ENCODE data around the gene LAPTM4A.
A peak's percentile ranks its signal among the peaks of the same experiment; 100 is the strongest.
"Not testable (repeated sequence)": the region's sequence is repeated elsewhere in the genome, so short reads cannot be mapped to it uniquely, and the experiment has no call there.

Gene LAPTM4A

DNA sequence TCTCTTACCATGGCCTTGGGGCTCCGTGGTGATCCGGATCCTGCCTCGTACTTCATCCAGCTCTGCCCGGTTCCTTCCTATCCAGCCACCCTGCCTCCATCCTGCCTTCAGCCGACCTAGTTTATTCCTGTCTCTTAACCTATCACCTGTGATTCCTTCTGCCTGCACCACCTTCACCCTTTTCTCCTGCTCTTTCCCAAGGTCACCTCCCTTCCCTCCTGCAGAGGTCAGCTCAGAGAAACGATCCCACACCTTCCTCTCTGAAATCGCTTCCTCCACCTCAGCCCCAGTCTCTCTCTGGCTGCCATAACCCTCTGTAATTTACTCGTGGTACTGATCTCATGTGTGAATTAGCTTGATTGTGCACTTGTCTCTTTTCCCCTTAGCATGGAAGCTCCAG is 23.5 kb upstream of the LAPTM4A start:
- Histone ChIP-seq H2BK120ac (ENCODE audit: insufficient read depth, low read length, poor library complexity) (peak overlapping the region; percentile 20), H3K4me3 (ENCODE audit: low read depth, low read length) (no peak overlapping the region), H3K4me1 (ENCODE audit: control insufficient read depth in 1 of 2, insufficient read depth in 2 of 2, low read length in 2 of 2) (peaks cover 24 to 27% of the 10 kb centered on the region in 2 experiments), H4K12ac (ENCODE audit: low read depth, low read length) (no peak overlapping the region), H3K9me3 (ENCODE audit: insufficient read depth, low read depth, low read length) (peaks cover 2% of the 10 kb centered on the region), H4K8ac (ENCODE audit: low read depth, low read length) (no peak overlapping the region), H2AFZ (ENCODE audit: insufficient read depth, low read length, poor library complexity) (no peak overlapping the region), H3K27me3 (ENCODE audit: insufficient read depth, low read length) (no peaks in the 10 kb centered on the region), H3K9ac (ENCODE audit: low read length) (no peak overlapping the region), H3K18ac (ENCODE audit: low read length) (peak overlapping the region; percentile 4), H2AK5ac (ENCODE audit: low read length) (peak overlapping the region; percentile 21), H3K27ac (ENCODE audit: low read depth, low read length) (no peak overlapping the region), H2BK5ac (ENCODE audit: low read depth, low read length, poor library complexity) (peak overlapping the region; percentile 7), H2BK12ac (ENCODE audit: low read length) (peak overlapping the region; percentile 58), H3K79me2 (ENCODE audit: control insufficient read depth, insufficient read depth, low read length, poor library complexity) (peaks cover 5% of the 10 kb centered on the region), H3K79me1 (ENCODE audit: low read length) (peaks cover 36% of the 10 kb centered on the region), H3K14ac (ENCODE audit: low read length) (peak overlapping the region; percentile 5), H3K23ac (ENCODE audit: low read length) (no peak overlapping the region), H3K4ac (ENCODE audit: low read depth, low read length) (peak overlapping the region; percentile 30), H4K91ac (ENCODE audit: low read depth, low read length) (peak overlapping the region; percentile 46), H3K4me2 (ENCODE audit: low read length) (no peak overlapping the region), H3K36me3 (ENCODE audit: control insufficient read depth in 1 of 2, insufficient read depth in 2 of 2, low read length in 2 of 2) (no peaks in the 10 kb centered on the region)
- WGBS (ENCODE audit: extremely low coverage, insufficient coverage, insufficient read length), result no CpG with 5 or more reads among the region's 8 CpGs
- no peak for DNase-seq

DNA sequence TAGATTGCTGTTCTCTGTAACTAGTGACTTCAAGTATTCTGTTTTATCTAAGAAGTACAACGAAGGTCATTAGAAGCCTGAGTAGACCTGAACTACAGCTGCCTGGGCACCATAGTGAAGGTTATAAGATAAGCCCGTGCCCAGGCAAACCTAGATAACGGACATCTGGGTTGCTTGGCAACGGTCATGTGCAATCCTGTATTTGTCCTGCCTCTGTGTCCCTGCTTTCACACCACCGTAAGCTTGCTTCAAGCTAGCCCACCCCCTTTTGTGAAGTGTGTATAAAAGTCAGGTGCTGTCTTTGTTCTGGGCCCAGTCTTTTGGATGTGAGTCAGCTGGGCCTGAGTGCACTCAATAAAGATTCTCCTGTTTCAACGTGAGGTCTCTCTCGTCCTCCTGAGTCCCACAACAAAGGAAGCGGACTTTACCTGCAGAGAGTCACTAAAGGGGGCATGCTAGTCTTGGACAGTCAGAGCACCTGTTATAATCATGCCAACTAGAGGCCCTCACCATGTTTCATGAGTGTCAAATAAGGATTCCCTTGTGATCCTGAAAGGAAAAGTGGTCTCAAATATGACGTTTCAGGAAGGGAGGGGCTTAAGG is 22.7 kb upstream of the LAPTM4A start:
- peak overlapping the region; percentile 20 for H2BK12ac ChIP-seq (ENCODE audit: low read length)
- not testable (repeated sequence) for DNase-seq; H3K18ac ChIP-seq (ENCODE audit: low read length); H4K8ac ChIP-seq (ENCODE audit: low read depth, low read length); H2AK5ac ChIP-seq (ENCODE audit: low read length); H3K4ac ChIP-seq (ENCODE audit: low read depth, low read length); H2AFZ ChIP-seq (ENCODE audit: insufficient read depth, low read length, poor library complexity); H3K4me2 ChIP-seq (ENCODE audit: low read length); H3K9ac ChIP-seq (ENCODE audit: low read length); H3K4me3 ChIP-seq (ENCODE audit: low read depth, low read length); H3K79me2 ChIP-seq (ENCODE audit: control insufficient read depth, insufficient read depth, low read length, poor library complexity); H3K27me3 ChIP-seq (ENCODE audit: insufficient read depth, low read length); H3K9me3 ChIP-seq (ENCODE audit: insufficient read depth, low read depth, low read length); H2BK5ac ChIP-seq (ENCODE audit: low read depth, low read length, poor library complexity); H3K14ac ChIP-seq (ENCODE audit: low read length); H3K36me3 ChIP-seq (ENCODE audit: control insufficient read depth in 1 of 2, insufficient read depth in 2 of 2, low read length in 2 of 2); H4K12ac ChIP-seq (ENCODE audit: low read depth, low read length); H3K23ac ChIP-seq (ENCODE audit: low read length)
- H4K91ac ChIP-seq (ENCODE audit: low read depth, low read length), result peak overlapping the region; percentile 80
- WGBS (ENCODE audit: extremely low coverage, insufficient coverage, insufficient read length), result no CpG with 5 or more reads among the region's 9 CpGs
- peak overlapping the region; percentile 85 for H3K27ac ChIP-seq (ENCODE audit: low read depth, low read length)
- peak overlapping the region; percentile 12 for H2BK120ac ChIP-seq (ENCODE audit: insufficient read depth, low read length, poor library complexity)
- peaks cover 36% of the 10 kb centered on the region for H3K79me1 ChIP-seq (ENCODE audit: low read length)
- H3K4me1 ChIP-seq (ENCODE audit: control insufficient read depth in 1 of 2, insufficient read depth in 2 of 2, low read length in 2 of 2), result peaks cover 24 to 27% of the 10 kb centered on the region in 2 experiments

DNA sequence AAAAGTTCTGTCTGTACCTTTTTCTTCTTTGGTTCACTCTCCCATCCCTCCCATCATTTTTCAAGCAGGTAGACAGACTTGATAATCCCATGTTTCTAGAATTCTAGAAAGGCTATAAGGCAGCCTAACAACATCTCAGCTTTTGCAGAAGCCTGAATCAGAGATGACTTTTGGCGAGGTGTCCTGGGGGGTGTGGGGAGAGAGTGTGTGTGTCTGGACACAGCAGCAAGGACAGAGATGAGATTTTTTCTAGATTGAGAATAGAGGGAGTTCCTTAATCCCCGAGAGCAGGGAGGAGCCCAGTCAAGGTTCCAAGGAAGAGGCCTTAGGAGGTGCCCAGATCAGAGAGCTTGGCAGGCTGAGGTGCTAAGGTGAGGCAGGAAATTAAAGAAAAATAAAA is 22.0 kb upstream of the LAPTM4A start:
- Histone ChIP-seq H3K14ac (ENCODE audit: low read length) (peak overlapping the region; percentile 49), H3K9me3 (ENCODE audit: insufficient read depth, low read depth, low read length) (peaks cover under 1% of the 10 kb centered on the region), H3K79me1 (ENCODE audit: low read length) (peaks cover 36% of the 10 kb centered on the region), H2BK5ac (ENCODE audit: low read depth, low read length, poor library complexity) (peak overlapping the region; percentile 61), H4K91ac (ENCODE audit: low read depth, low read length) (peak overlapping the region; percentile 81), H2AFZ (ENCODE audit: insufficient read depth, low read length, poor library complexity) (peak overlapping the region; percentile 67), H3K18ac (ENCODE audit: low read length) (no peak overlapping the region), H3K27ac (ENCODE audit: low read depth, low read length) (peak overlapping the region; percentile 85), H3K4ac (ENCODE audit: low read depth, low read length) (peak overlapping the region; percentile 19), H3K23ac (ENCODE audit: low read length) (no peak overlapping the region), H2AK5ac (ENCODE audit: low read length) (peak overlapping the region; percentile 30), H3K79me2 (ENCODE audit: control insufficient read depth, insufficient read depth, low read length, poor library complexity) (peaks cover 5% of the 10 kb centered on the region), H2BK120ac (ENCODE audit: insufficient read depth, low read length, poor library complexity) (peak overlapping the region; percentile 85), H4K8ac (ENCODE audit: low read depth, low read length) (peak overlapping the region; percentile 17), H3K4me3 (ENCODE audit: low read depth, low read length) (no peak overlapping the region), H3K4me2 (ENCODE audit: low read length) (no peak overlapping the region), H4K12ac (ENCODE audit: low read depth, low read length) (no peak overlapping the region), H3K9ac (ENCODE audit: low read length) (no peak overlapping the region), H3K27me3 (ENCODE audit: insufficient read depth, low read length) (no peaks in the 10 kb centered on the region), H3K4me1 (ENCODE audit: control insufficient read depth in 1 of 2, insufficient read depth in 2 of 2, low read length in 2 of 2) (peaks cover 24 to 27% of the 10 kb centered on the region in 2 experiments), H2BK12ac (ENCODE audit: low read length) (peak overlapping the region; percentile 92), H3K36me3 (ENCODE audit: control insufficient read depth in 1 of 2, insufficient read depth in 2 of 2, low read length in 2 of 2) (no peaks in the 10 kb centered on the region)
- WGBS (ENCODE audit: extremely low coverage, insufficient coverage, insufficient read length), result no CpG with 5 or more reads among the region's 2 CpGs
- DNase-seq, result no peak

- peak overlapping the region; percentile 22 for H3K4me2 ChIP-seq (ENCODE audit: low read length)
- H2AFZ ChIP-seq (ENCODE audit: insufficient read depth, low read length, poor library complexity), result peak overlapping the region; percentile 21
- WGBS (ENCODE audit: extremely low coverage, insufficient coverage, insufficient read length), result no CpG with 5 or more reads among the region's 7 CpGs
- H3K4me3 ChIP-seq (ENCODE audit: low read depth, low read length), result no peak overlapping the region
- H3K36me3 ChIP-seq (ENCODE audit: control insufficient read depth in 1 of 2, insufficient read depth in 2 of 2, low read length in 2 of 2), result no peaks in the 10 kb centered on the region
- H3K79me1 ChIP-seq (ENCODE audit: low read length), result peaks cover 37% of the 10 kb centered on the region
- peak overlapping the region; percentile 97 for H3K14ac ChIP-seq (ENCODE audit: low read length)
- no peak overlapping the region for H3K9ac ChIP-seq (ENCODE audit: low read length)
- H3K23ac ChIP-seq (ENCODE audit: low read length), result peak overlapping the region; percentile 6
- H2BK12ac ChIP-seq (ENCODE audit: low read length), result peak overlapping the region; percentile 80
- H3K4me1 ChIP-seq (ENCODE audit: control insufficient read depth in 1 of 2, insufficient read depth in 2 of 2, low read length in 2 of 2), result peaks cover 24 to 27% of the 10 kb centered on the region in 2 experiments
- peak in 1 of 2 donors; percentile 33 for DNase-seq
- H3K4ac ChIP-seq (ENCODE audit: low read depth, low read length), result peak overlapping the region; percentile 90
- H4K91ac ChIP-seq (ENCODE audit: low read depth, low read length), result peak overlapping the region; percentile 98
- H3K79me2 ChIP-seq (ENCODE audit: control insufficient read depth, insufficient read depth, low read length, poor library complexity), result peaks cover 5% of the 10 kb centered on the region
- peak overlapping the region; percentile 59 for H4K12ac ChIP-seq (ENCODE audit: low read depth, low read length)
- peak overlapping the region; percentile 73 for H2BK120ac ChIP-seq (ENCODE audit: insufficient read depth, low read length, poor library complexity)
- peak overlapping the region; percentile 100 for H2AK5ac ChIP-seq (ENCODE audit: low read length)
- peak overlapping the region; percentile 85 for H3K27ac ChIP-seq (ENCODE audit: low read depth, low read length)
- H3K9me3 ChIP-seq (ENCODE audit: insufficient read depth, low read depth, low read length), result peaks cover 1% of the 10 kb centered on the region
- H4K8ac ChIP-seq (ENCODE audit: low read depth, low read length), result peak overlapping the region; percentile 92
- no peaks in the 10 kb centered on the region for H3K27me3 ChIP-seq (ENCODE audit: insufficient read depth, low read length)
- H2BK5ac ChIP-seq (ENCODE audit: low read depth, low read length, poor library complexity), result peak overlapping the region; percentile 99
- H3K18ac ChIP-seq (ENCODE audit: low read length), result peak overlapping the region; percentile 55
Measured at GRCh38 chr2:20072436-20073158, 21.2 kb upstream of the LAPTM4A start.

All from trophoblast cell (in vitro differentiated cells and primary cell).